Measurements from ENCODE around the gene DNAJC25.

Gene DNAJC25

DNA sequence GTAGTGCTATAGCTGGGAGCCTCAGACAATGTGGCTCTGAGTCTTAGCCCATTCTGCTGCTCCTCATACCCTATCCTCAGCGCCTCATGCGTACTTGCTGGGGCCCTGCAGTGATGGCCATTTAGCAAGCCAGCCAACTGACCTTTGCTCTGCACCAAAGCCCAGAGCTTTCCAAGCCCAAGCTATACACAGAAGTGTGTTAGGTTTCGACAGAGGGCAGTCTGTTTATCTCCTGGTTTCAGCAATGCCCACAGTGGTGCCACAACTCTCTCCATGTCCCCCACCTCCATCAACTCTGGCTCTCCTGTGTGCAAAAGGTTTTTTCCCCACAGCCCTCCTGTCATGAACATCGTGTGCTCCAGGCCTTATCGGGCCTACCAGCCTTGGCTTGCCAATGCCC lies 47.2 kb downstream of the DNAJC25 start:
- Mint-ChIP-seq H3K27me3 (no peaks in the 10 kb centered on the region), H3K27ac (no peak overlapping the region), H3K9me3 (no peaks in the 10 kb centered on the region), H3K36me3 (peaks cover 32% of the 10 kb centered on the region), H3K4me1 (no peaks in the 10 kb centered on the region), H3K4me3 (no peak overlapping the region)
- no peak for ATAC-seq

DNA sequence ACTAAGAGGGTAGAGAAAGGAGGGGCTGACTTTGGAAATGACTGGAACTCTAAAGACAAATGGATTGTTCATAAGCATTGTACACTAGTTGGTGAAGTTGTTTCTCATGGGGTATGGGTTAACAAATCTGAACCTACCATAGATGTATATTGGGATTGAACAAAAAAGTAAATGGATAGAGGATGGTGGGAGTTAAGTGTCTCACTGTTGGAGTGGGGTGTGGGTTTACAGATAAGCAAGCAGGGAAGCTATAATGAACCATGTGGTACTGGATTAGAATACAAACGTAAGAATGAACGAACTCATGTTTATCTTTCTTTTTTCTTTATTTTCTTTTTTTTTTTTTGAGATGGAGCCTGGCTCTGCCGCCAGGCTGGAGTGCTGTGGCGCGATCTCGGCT lies 48.1 kb downstream of the DNAJC25 start:
- H3K4me1 Mint-ChIP-seq, result no peaks in the 10 kb centered on the region
- peaks cover 32% of the 10 kb centered on the region for H3K36me3 Mint-ChIP-seq
- no peak for ATAC-seq
- no peak overlapping the region for H3K27ac Mint-ChIP-seq
- H3K9me3 Mint-ChIP-seq, result no peaks in the 10 kb centered on the region
- no peak overlapping the region for H3K4me3 Mint-ChIP-seq
- no peaks in the 10 kb centered on the region for H3K27me3 Mint-ChIP-seq

DNA sequence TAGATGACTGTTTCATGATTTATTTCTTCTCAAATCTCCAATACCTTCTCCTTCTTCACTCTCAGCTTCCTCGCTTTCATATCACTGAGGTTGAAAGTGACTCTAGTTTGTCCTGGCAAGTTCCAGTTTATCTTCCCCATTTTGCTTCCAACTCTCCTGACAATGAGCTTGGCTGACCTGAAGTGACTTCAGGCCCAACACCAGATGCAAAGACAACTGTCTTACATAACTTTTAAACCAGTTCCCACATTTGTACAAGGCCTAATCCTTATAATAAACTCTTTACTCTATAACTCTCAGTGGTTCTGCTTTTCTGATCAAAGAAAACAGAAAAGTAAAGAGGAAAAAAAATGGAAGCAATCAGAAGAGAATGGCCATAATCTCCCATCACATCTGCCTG lies 52.3 kb downstream of the DNAJC25 start:
- H3K27ac Mint-ChIP-seq, result no peak overlapping the region
- no peak overlapping the region for H3K4me3 Mint-ChIP-seq
- H3K36me3 Mint-ChIP-seq, result peaks cover 14% of the 10 kb centered on the region
- no peaks in the 10 kb centered on the region for H3K27me3 Mint-ChIP-seq
- H3K4me1 Mint-ChIP-seq, result no peaks in the 10 kb centered on the region
- ATAC-seq, result no peak
- no peaks in the 10 kb centered on the region for H3K9me3 Mint-ChIP-seq

- Mint-ChIP-seq H3K9me3 (no peaks in the 10 kb centered on the region), H3K4me1 (no peaks in the 10 kb centered on the region), H3K27me3 (no peaks in the 10 kb centered on the region), H3K27ac (no peak overlapping the region), H3K36me3 (no peaks in the 10 kb centered on the region), H3K4me3 (no peak overlapping the region)
- ATAC-seq, result no peak
Observed at GRCh38 chr9:111691672-111692329, 60.7 kb downstream of the DNAJC25 start.

DNA sequence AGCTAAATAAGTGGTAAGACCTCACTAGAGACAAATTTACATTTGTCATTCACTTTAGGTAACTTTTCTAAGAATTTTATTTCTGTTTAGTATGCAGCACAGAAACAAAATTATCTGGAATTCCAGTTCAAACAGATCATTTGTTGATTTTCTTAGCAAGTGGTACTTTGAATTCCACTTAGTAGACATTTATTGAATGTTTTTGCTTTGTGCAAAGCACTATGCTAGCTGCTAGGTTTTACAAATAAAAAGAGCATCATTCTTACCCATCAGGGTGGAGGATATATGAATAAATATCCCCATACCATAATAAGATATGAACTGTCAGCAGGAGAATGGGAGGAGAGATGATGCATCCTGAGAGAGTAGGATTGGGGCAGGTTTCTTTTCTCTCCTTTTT lies 65.7 kb downstream of the DNAJC25 start:
- ATAC-seq, result no peak
- Mint-ChIP-seq H3K9me3 (peaks cover 3% of the 10 kb centered on the region), H3K27me3 (no peaks in the 10 kb centered on the region), H3K27ac (no peak overlapping the region), H3K4me3 (no peak overlapping the region), H3K36me3 (peaks cover 13% of the 10 kb centered on the region), H3K4me1 (no peaks in the 10 kb centered on the region)

DNA sequence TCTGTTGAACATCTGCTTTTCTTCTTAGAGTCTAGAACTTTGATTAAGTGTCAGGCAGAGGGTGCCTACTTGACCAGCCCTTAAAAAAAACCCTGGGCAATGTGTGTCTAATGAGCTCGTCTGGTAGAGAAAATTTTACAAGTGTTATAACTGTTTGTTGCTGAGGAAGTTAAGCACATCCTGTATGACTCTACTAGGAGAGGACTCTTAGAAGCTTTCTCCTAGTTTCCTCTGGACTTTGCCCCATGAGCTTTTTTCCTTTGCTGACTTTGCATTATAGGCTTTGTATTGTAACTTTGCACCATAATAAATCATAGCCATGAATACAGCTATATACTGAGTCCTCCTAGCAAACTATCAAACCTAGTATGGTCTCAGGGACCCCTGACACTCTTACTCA lies 69.6 kb downstream of the DNAJC25 start:
- Mint-ChIP-seq H3K27me3 (no peaks in the 10 kb centered on the region), H3K27ac (no peak overlapping the region), H3K4me3 (no peak overlapping the region), H3K9me3 (peaks cover 3% of the 10 kb centered on the region), H3K36me3 (peaks cover 17% of the 10 kb centered on the region), H3K4me1 (no peaks in the 10 kb centered on the region)
- no peak for ATAC-seq

Measured in stimulated activated memory B cell treated with anti-CD40 and anti-IgM and Interleukin-4, amounts not matched to agents 10 μg/mL and 1 μg/mL and 100 μg/mL, for 72 hours (primary cell).